ENCODE data around the gene C12orf76.

Gene C12orf76

GRCh38 chr12:110035534-110036104, 12.7 kb downstream of the C12orf76 start:
- no peak overlapping the region for H3K4me3 ChIP-seq (replicated peaks in 1 of 2; ENCODE audit: low read depth in 2 of 2, low read length in 2 of 2)
- no peak for TF ChIP-seq CTCF (IDR thresholded peaks at IDR 0.05; ENCODE audit: low read depth, low read length)
- no peak for DNase-seq (ENCODE audit: low read depth in 2 of 2)

- TF ChIP-seq CTCF (IDR thresholded peaks at IDR 0.05; ENCODE audit: low read depth, low read length): no peak
- H3K4me3 ChIP-seq (replicated peaks in 1 of 2; ENCODE audit: low read depth in 2 of 2, low read length in 2 of 2): no peak overlapping the region
- no peak for DNase-seq (ENCODE audit: low read depth in 2 of 2)
Measured at GRCh38 chr12:110033888-110034287, 14.4 kb downstream of the C12orf76 start.

GRCh38 chr12:110029290-110029815, 19.0 kb downstream of the C12orf76 start:
- TF ChIP-seq CTCF (IDR thresholded peaks at IDR 0.05; ENCODE audit: low read depth, low read length): no peak
- no peak for DNase-seq (ENCODE audit: low read depth in 2 of 2)
- H3K4me3 ChIP-seq (replicated peaks in 1 of 2; ENCODE audit: low read depth in 2 of 2, low read length in 2 of 2): no peak overlapping the region

DNA sequence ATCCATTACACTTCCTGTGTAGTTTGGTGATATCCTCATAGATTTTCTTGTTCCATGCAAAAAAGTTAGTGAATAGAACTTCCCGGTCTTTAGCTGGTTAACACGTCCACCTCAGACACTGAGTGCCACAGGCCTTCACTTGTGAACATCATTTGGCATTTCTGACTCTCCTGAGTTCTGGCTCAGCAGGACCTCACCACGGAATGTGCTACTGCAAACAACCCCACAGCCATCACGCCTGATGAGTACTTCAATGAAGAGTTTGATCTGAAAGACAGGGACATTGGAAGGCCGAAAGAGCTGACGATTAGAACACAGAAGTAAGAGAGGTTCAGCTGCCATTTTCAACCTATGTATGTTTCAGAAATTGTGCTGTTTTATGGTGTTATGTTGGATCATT, 20.0 kb downstream of the C12orf76 start:
- H3K4me3 ChIP-seq (replicated peaks in 1 of 2; ENCODE audit: low read depth in 2 of 2, low read length in 2 of 2): no peak overlapping the region
- no peak for DNase-seq (ENCODE audit: low read depth in 2 of 2)
- TF ChIP-seq CTCF (IDR thresholded peaks at IDR 0.05; ENCODE audit: low read depth, low read length): no peak

- no peak for TF ChIP-seq CTCF (IDR thresholded peaks at IDR 0.05; ENCODE audit: low read depth, low read length)
- no peak for DNase-seq (ENCODE audit: low read depth in 2 of 2)
- H3K4me3 ChIP-seq (replicated peaks in 1 of 2; ENCODE audit: low read depth in 2 of 2, low read length in 2 of 2): no peak overlapping the region
Measured at GRCh38 chr12:110024051-110024450, 24.3 kb downstream of the C12orf76 start.

- no peak overlapping the region for H3K4me3 ChIP-seq (replicated peaks in 1 of 2; ENCODE audit: low read depth in 2 of 2, low read length in 2 of 2)
- DNase-seq (ENCODE audit: low read depth in 2 of 2): peak; percentile 64 to 71
- no peak for TF ChIP-seq CTCF (IDR thresholded peaks at IDR 0.05; ENCODE audit: low read depth, low read length)
Measured at GRCh38 chr12:110023059-110023980, 25.0 kb downstream of the C12orf76 start.

Measured in cardiac fibroblast (primary cell).